K562 (cell line): ENCODE data around the gene DYRK1A. TPM values are rescaled to one million over a fixed set of nuclear protein-coding genes. Genes with fewer than 3 reads are reported as not detected.

Experiments
- CAMTA2 ChIP-seq: fragments of 250-450 bp; sonication (Bioruptor Pico); conservative IDR thresholded peaks from 2 replicates; pipeline ENCODE4 v1.5.1; 2022
- CBX8 ChIP-seq: fragments of 200-600 bp; sonication (generic); IDR thresholded peaks from 2 replicates; pipeline ENCODE4 v1.6.1; 2012; ENCODE audit warnings: borderline replicate concordance, mixed run types, low read depth, mild to moderate bottlenecking, moderate library complexity, mixed read lengths, low read length, control low read depth, inconsistent platforms; ENCODE audit not compliant: poor library complexity, severe bottlenecking; ENCODE audit errors: extremely low read depth
- CHD1 ChIP-seq: fragments of 200-600 bp; sonication (generic); IDR thresholded peaks from one replicate; pipeline ENCODE4 v1.6.1; 2012; ENCODE audit warnings: mild to moderate bottlenecking, moderate library complexity, low read length, inconsistent platforms
- CREB5 ChIP-seq: fragments of 250-450 bp; sonication (Bioruptor Pico); IDR thresholded peaks from 2 replicates; pipeline ENCODE4 v1.5.0; 2020; ENCODE audit warnings: mild to moderate bottlenecking
- EP300 ChIP-seq: IDR thresholded peaks from 2 replicates; pipeline ENCODE4 v1.6.1; 2012; ENCODE audit warnings: low read length, improper control_type of control experiment
- GTF2F1 ChIP-seq: IDR thresholded peaks from 2 replicates; pipeline ENCODE4 v1.6.1; 2011; ENCODE audit warnings: low read depth, low read length, improper control_type of control experiment
- GTF3C2 ChIP-seq: IDR thresholded peaks from 3 replicates; pipeline ENCODE4 v1.6.1; 2011; ENCODE audit warnings: borderline replicate concordance, mild to moderate bottlenecking, moderate library complexity; ENCODE audit not compliant: insufficient read length; ENCODE audit errors: extremely low read depth
- KLF6 ChIP-seq: fragments of 250-450 bp; sonication (Bioruptor Pico); IDR thresholded peaks from 2 replicates; pipeline ENCODE4 v1.4.0; 2020; ENCODE audit warnings: mild to moderate bottlenecking, moderate library complexity, borderline replicate concordance
- MAX ChIP-seq: sonication (generic); formaldehyde crosslinking; IDR thresholded peaks from 2 replicates; pipeline ENCODE4 v1.9.0; 2022; ENCODE audit warnings: mild to moderate bottlenecking, missing genetic modification reagents
- MCM5 ChIP-seq: fragments of 450-650 bp; IDR thresholded peaks from 2 replicates; pipeline ENCODE4 v1.6.1; 2016; ENCODE audit warnings: low read depth
- POLR2B ChIP-seq: fragments of 450-650 bp; IDR thresholded peaks from 2 replicates; pipeline ENCODE4 v1.6.1; 2018; ENCODE audit warnings: low read depth; ENCODE audit not compliant: partially characterized antibody
- RB1 ChIP-seq: fragments of 450-650 bp; IDR thresholded peaks from 2 replicates; pipeline ENCODE4 v1.6.1; 2017; ENCODE audit warnings: low read depth, mild to moderate bottlenecking
- SP2 ChIP-seq: IDR thresholded peaks from 2 replicates; pipeline ENCODE4 v1.6.1; 2011; ENCODE audit warnings: mild to moderate bottlenecking, low read depth, low read length, moderate library complexity; ENCODE audit not compliant: poor library complexity, severe bottlenecking; ENCODE audit errors: extremely low read depth
- SRF ChIP-seq, 2 experiments: fragments of 250-450, 450-650 bp in 1 of 2; sonication (Bioruptor Pico) in 1 of 2; sonication (generic) in 1 of 2; formaldehyde crosslinking; IDR thresholded peaks; 2 replicates each; pipeline versions ENCODE4 v1.5.0 to v1.5.1; 2020 to 2022; ENCODE audit warnings: mild to moderate bottlenecking in 1 of 2, missing genetic modification reagents in 1 of 2
- TCF7 ChIP-seq: sonication (generic); IDR thresholded peaks from 2 replicates; pipeline ENCODE4 v1.6.1; 2016; ENCODE audit warnings: antibody characterized with exemption, borderline replicate concordance
- ZBED1 ChIP-seq: IDR thresholded peaks from 2 replicates; pipeline ENCODE4 v1.6.1; 2014
- ZBTB1 ChIP-seq: sonication (generic); formaldehyde crosslinking; IDR thresholded peaks from 2 replicates; pipeline ENCODE4 v1.8.1; 2023; ENCODE audit warnings: missing genetic modification reagents, low read depth, mild to moderate bottlenecking, borderline replicate concordance
- ZNF140 ChIP-seq: fragments of 250-450 bp; sonication (Bioruptor Pico); IDR thresholded peaks from 2 replicates; pipeline ENCODE4 v1.8.0; 2021; ENCODE audit warnings: moderate library complexity, mild to moderate bottlenecking, inconsistent platforms
- ZNF143 ChIP-seq: sonication (generic); formaldehyde crosslinking; IDR thresholded peaks from 2 replicates; pipeline ENCODE4 v1.9.0; 2022; ENCODE audit warnings: mild to moderate bottlenecking, missing genetic modification reagents
- ZNF280A ChIP-seq: fragments of 450-650 bp; IDR thresholded peaks from 2 replicates; pipeline ENCODE4 v1.6.1; 2018; ENCODE audit warnings: mild to moderate bottlenecking, low read depth; ENCODE audit not compliant: partially characterized antibody
- ZNF408 ChIP-seq: fragments of 250-450 bp; sonication (Bioruptor Pico); IDR thresholded peaks from 2 replicates; pipeline ENCODE4 v1.4.0; 2020; ENCODE audit warnings: low read depth, mild to moderate bottlenecking, moderate library complexity
- polyA plus RNA-seq, 8 experiments: library from polyadenylated mRNA; depleted of rRNA in 4 of 8; stranded (reverse) in 5 of 8; unstranded in 3 of 8; fragments of >200 nt; fragmentation: Nextera tagmentation in 2 of 8; fragmentation: Illumina TruSeq in 1 of 8; extraction: Ambion mirVana in 2 of 8; extraction: Trizol in 1 of 8; gene quantifications; 2 replicates each; pipeline versions ENCODE4 v1.2.1 to v1.2.3, GENCODE V29; 2011 to 2014; ENCODE audit warnings: inconsistent platforms in 1 of 8, missing spikeins in 1 of 8
- total RNA-seq, 7 experiments: library from RNA; depleted of rRNA in 6 of 7; stranded (reverse); fragments of >200 nt in 6 of 7; fragmentation: Illumina TruSeq in 2 of 7; extraction: Trizol in 2 of 7; gene quantifications; 2 replicates each; pipeline versions ENCODE4 v1.2.1 to v1.2.3, GENCODE V29; 2011 to 2021; ENCODE audit warnings: low replicate concordance in 1 of 7

Gene DYRK1A
- total and polyA plus RNA-seq, 9 of the 15 experiments (the other 6 are each of a cell fraction or from before 2014, with no cell fraction given) = 3.7 to 64.8 (median 42.3) TPM

GRCh38 chr21:37370152-37371040, 3.8 kb downstream of the DYRK1A start (continued):
- no peak for TF ChIP-seq CBX8
- no peak for TF ChIP-seq MAX (CRISPR knock-in tag)
- TF ChIP-seq CAMTA2 = no peak
- no peak for TF ChIP-seq ZNF140 (CRISPR knock-in tag)
- TF ChIP-seq SRF (CRISPR knock-in tag; IDR thresholded peaks at IDR 0.05) = no peak
- TF ChIP-seq ZNF143 = no peak
- TF ChIP-seq RB1 = no peak
- no peak; the same call in 1 of the 2 replicates for TF ChIP-seq GTF2F1
- no peak for TF ChIP-seq GTF3C2
- TF ChIP-seq ZBTB1 (CRISPR knock-in tag) = no peak
- TF ChIP-seq CREB5 (CRISPR knock-in tag) = no peak
- TF ChIP-seq MCM5 = no peak
- TF ChIP-seq POLR2B = no peak
- no peak for TF ChIP-seq ZNF408
- no peak for TF ChIP-seq KLF6 (CRISPR knock-in tag)
- TF ChIP-seq ZBED1 = no peak
- no peak for TF ChIP-seq CHD1
- TF ChIP-seq TCF7 = no peak
- TF ChIP-seq EP300 = peak; percentile 60
- TF ChIP-seq ZNF280A = no peak
- no peak for TF ChIP-seq SP2
